Heart right ventricle (tissue), 16 donors: ENCODE results near the gene AP4S1. TPM values are rescaled to one million over a fixed set of nuclear protein-coding genes. Genes with fewer than 3 reads are reported as not detected.
"Not testable (repeated sequence)": the region's sequence is repeated elsewhere in the genome, so short reads cannot be mapped to it uniquely, and the experiment has no call there.

Source experiments
- ATAC-seq, 8 donors: fragments of 200-7000 bp; cut with Tn5 transposase; one replicate each; pipeline ENCODE4 v1.9.1; 2020; ENCODE audit warnings: mild to moderate bottlenecking in 8 of 8, moderate library complexity in 8 of 8, moderate number of reproducible peaks in 1 of 8
- DNase-seq, 2 donors: peaks; one replicate each; pipeline ENCODE4 v3.0.0-alpha.2; 2020
- H3K27ac ChIP-seq, 10 donors: fragments of 200-600 bp; sonication (generic) in 2 of 10; one replicate each; pipeline versions ENCODE4 v1.5.0 to v1.8.0; 2020 to 2022; ENCODE audit warnings: mild to moderate bottlenecking in 3 of 10
- H3K27me3 ChIP-seq, 7 donors: fragments of 200-600 bp; one replicate each; pipeline ENCODE4 v1.8.0; 2021 to 2022; ENCODE audit warnings: mild to moderate bottlenecking in 2 of 7
- H3K36me3 ChIP-seq, 9 donors: fragments of 200-600 bp; sonication (generic) in 1 of 9; one replicate each; pipeline versions ENCODE4 v1.5.0 to v1.8.0; 2020 to 2022; ENCODE audit warnings: mild to moderate bottlenecking in 2 of 9
- H3K4me1 ChIP-seq, 9 donors: fragments of 200-600 bp; sonication (generic) in 1 of 9; one replicate each; pipeline versions ENCODE4 v1.5.0 to v1.8.0; 2020 to 2022; ENCODE audit warnings: mild to moderate bottlenecking in 4 of 9
- H3K4me3 ChIP-seq, 10 donors: fragments of 200-600 bp; sonication (generic) in 2 of 10; one replicate each; pipeline versions ENCODE4 v1.5.0 to v1.8.0; 2020 to 2022; ENCODE audit warnings: mild to moderate bottlenecking in 7 of 10, moderate library complexity in 2 of 10
- H3K9me3 ChIP-seq, 11 donors: fragments of 200-600 bp in 10 of 11; sonication (generic) in 2 of 11; one replicate each; pipeline versions ENCODE4 v1.5.0 to v1.8.0; 2013 to 2022; ENCODE audit warnings: mild to moderate bottlenecking in 2 of 11, control low read depth in 1 of 11, moderate library complexity in 1 of 11
- WGBS, 2 donors: extraction: QIAGEN DNeasy Blood & Tissue Kit; methylation state at CpG; one replicate each; pipeline ENCODE4 v1.1.7; 2013; ENCODE audit warnings: inconsistent platforms in 1 of 2; 5-methylcytosine and 5-hydroxymethylcytosine counted together
- intact Hi-C, 10 donors: fragments of 100-400 bp; cut with DNase I; formaldehyde crosslinking; loops; one replicate each; pipeline versions ENCODE4 v1.11.1 to v1.14.2; 2022
- polyA plus RNA-seq, 2 donors: library from polyadenylated mRNA; stranded (reverse); fragments of 200-250 nt; gene quantifications; one replicate each; pipeline ENCODE4 v1.2.3, GENCODE V29; 2013
- total RNA-seq, 10 donors: library from RNA; stranded (reverse); fragmentation: NEBNext Ultra II Directional in 3 of 10; extraction: Animal tissue kit (Norgen Biotek cat#: 25700) in 3 of 10; gene quantifications; one replicate each; pipeline versions ENCODE4 v1.2.1 to v1.2.4, GENCODE V29; 2021 to 2023
- TF ChIP-seq, protein P1 (sequence below), 9 donors: fragments of 200-600 bp; sonication (generic) in 2 of 9; IDR thresholded peaks; one replicate each; pipeline versions ENCODE4 v1.5.0 to v1.8.0; 2021 to 2022; ENCODE audit warnings: antibody characterized with exemption in 9 of 9, mild to moderate bottlenecking in 5 of 9, moderate library complexity in 1 of 9
- donor health status: Arrhythmogenic right ventricular cardiomyopathy.
- donor health status: ischemic (EF 13 %, LVEDD 7.1; RV severe dilation, severe dysfunction).
- donor health status: healthy with polysubstance abuse.
- donor health status: DM: no; HTN: yes; CAD: no.
- donor health status: DM: no; HTN: no; CAD: no.
- donor health status: ischemic (EF 25% LVEDD 6.9; RV normal size, moderate dysfunction).
- donor health status: ischemic (EF 25% LVEDD 5.7; RV mildly dilated, moderate dysfunction).
- donor health status: healthy.
- donor health status: DM: yes; HTN: yes; CAD: no.
- donor health status: Ischemic cardiomyopathy.
- donor health status: ischemic (EF 35%, LVEDD 5.7; RV mildly dilated, moderate dysfunction).
- donor health status: nonischemic (EF 11% LVEDD 7.7; RV severe dilation, severe dysfunction).
- donor health status: DM: yes; HTN: yes; CAD: no.
- donor health status: PGD.
- donor health status: ischemic (EF 29% LVEDD 5.4; RV normal size, mild dysfunction).
- donor health status: nonischemic (EF 23%, LVEDD 6.1; RV moderate dilation, normal function).

AP4S1 gene
- total and polyA plus RNA-seq, 12 donors, result 6.2 to 9.4 (median 8.5) TPM

DNA sequence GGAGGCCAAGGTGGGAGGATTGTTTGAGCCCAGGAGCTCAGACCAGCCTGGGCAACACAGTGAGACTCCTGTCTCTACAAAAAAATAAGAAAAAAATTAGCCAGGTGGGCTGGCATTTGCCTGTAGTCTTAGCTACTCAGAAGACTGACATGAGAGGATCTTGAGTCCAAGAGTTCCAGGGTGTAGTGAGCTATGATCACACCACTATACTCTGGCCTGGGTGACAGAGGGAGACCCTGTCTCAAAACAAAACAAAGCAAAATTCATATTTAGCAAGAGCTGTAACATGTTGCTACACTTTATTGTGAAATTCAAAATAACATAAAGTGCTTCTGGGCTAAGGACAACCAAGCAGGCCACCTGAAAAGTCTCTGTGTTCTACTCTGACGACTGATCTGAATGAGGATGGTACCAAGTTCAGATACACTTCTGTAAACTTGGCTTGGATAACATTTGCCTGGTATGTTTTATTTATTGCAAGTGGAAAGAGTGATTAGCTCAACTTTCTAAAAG, 12.3 kb downstream of the AP4S1 start:
- Histone ChIP-seq H3K27ac (no peak overlapping the region), H3K9me3 (no peaks in the 10 kb centered on the region), H3K27me3 (no peaks in the 10 kb centered on the region), H3K36me3 (peaks cover 0 to 15% (median 0%) of the 10 kb centered on the region in 9 donors), H3K4me3 (no peak overlapping the region), H3K4me1 (peaks cover 0 to 6% (median 0%) of the 10 kb centered on the region in 9 donors)
- TF ChIP-seq, protein P1, sequence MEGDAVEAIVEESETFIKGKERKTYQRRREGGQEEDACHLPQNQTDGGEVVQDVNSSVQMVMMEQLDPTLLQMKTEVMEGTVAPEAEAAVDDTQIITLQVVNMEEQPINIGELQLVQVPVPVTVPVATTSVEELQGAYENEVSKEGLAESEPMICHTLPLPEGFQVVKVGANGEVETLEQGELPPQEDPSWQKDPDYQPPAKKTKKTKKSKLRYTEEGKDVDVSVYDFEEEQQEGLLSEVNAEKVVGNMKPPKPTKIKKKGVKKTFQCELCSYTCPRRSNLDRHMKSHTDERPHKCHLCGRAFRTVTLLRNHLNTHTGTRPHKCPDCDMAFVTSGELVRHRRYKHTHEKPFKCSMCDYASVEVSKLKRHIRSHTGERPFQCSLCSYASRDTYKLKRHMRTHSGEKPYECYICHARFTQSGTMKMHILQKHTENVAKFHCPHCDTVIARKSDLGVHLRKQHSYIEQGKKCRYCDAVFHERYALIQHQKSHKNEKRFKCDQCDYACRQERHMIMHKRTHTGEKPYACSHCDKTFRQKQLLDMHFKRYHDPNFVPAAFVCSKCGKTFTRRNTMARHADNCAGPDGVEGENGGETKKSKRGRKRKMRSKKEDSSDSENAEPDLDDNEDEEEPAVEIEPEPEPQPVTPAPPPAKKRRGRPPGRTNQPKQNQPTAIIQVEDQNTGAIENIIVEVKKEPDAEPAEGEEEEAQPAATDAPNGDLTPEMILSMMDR (IDR thresholded peaks at IDR 0.05), result no peak
- ATAC-seq, result no peak
- no peak for DNase-seq
- WGBS, 2 donors, result 81 to 92% methylated on average over 1 of the region's 1 CpG
- intact Hi-C loops, result loop anchor here in 1 of 10 donors (5.0 kb wide), 1 partner anchor 40 kb away; no protein-coding TSS in a partner anchor

DNA sequence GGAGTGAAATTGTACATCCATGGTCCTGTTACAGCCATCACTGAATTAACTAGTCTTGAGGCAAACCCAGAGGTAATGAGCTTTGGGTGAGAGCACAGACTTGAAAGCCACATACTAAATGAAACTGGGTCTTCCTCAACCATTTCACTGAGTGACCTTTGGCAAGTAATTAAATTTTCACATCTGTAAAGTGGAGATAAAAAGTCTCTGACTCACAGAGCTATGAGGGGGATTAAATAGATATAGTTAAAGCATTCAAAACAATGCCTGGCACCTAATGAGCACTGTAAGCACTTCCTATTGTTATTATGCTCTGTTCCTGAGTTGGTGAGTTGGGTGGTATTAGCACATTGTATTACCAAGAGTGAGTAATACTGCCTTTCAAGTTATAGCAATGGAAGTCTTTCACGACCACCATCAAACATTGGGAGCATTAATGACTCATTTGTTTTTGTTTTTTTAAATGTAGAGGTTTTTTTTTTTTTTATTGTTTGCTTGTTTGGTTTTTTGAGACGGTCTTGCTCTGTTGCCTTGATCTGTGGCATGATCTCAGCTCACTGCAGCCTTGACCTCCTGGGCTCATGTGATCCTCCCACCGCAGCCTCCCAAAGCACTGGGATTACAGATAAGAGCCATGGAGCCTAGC, 13.2 kb downstream of the AP4S1 start:
- peaks cover 0 to 15% (median 0%) of the 10 kb centered on the region in 9 donors for H3K36me3 ChIP-seq
- DNase-seq (no peak), ATAC-seq (peak in 6 of 8 donors; percentile 33 to 89 (median 66))
- peaks cover 0 to 4% (median 0%) of the 10 kb centered on the region in 9 donors for H3K4me1 ChIP-seq
- whole genome bisulfite sequencing, 2 donors, result 45 to 46% methylated on average over 3 of the region's 3 CpGs
- no peaks in the 10 kb centered on the region for H3K9me3 ChIP-seq
- H3K4me3 ChIP-seq, result no peak overlapping the region
- TF ChIP-seq, protein P1 (IDR thresholded peaks at IDR 0.05), result no peak
- intact Hi-C loops, result loop anchor here in 1 of 10 donors (5.0 kb wide), 1 partner anchor 39 kb away; no protein-coding TSS in a partner anchor
- H3K27me3 ChIP-seq, result no peaks in the 10 kb centered on the region
- no peak overlapping the region for H3K27ac ChIP-seq

DNA sequence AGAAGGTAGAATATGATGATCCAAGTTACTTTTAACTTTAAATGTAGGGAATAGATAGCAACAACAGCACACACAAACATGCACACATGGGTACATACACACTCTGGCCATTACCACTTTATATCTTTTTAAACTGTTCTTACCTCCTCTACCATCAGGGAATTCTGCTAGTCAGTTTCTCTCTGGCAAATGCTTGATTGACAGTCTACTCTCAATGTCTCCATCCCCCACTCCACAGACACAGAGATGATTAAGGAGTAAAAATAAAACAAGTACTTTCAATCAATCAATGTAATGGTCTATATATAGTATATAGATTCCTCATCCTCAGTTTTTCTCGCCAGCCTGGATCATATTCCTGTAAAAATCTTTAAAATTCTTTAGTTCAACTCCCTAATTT, 16.9 kb downstream of the AP4S1 start:
- Histone ChIP-seq H3K4me3 (no peak overlapping the region), H3K27me3 (no peaks in the 10 kb centered on the region), H3K27ac (no peak overlapping the region), H3K9me3 (no peaks in the 10 kb centered on the region), H3K36me3 (peaks cover 0 to 7% (median 0%) of the 10 kb centered on the region in 9 donors), H3K4me1 (peaks cover 0 to 4% (median 0%) of the 10 kb centered on the region in 9 donors)
- 91% methylated on average over 1 of the region's 1 CpG for WGBS, 2 donors
- TF ChIP-seq, protein P1 (IDR thresholded peaks at IDR 0.05), result no peak
- DNase-seq (no peak), ATAC-seq (no peak)
- intact Hi-C loops, result no loop called here

DNA sequence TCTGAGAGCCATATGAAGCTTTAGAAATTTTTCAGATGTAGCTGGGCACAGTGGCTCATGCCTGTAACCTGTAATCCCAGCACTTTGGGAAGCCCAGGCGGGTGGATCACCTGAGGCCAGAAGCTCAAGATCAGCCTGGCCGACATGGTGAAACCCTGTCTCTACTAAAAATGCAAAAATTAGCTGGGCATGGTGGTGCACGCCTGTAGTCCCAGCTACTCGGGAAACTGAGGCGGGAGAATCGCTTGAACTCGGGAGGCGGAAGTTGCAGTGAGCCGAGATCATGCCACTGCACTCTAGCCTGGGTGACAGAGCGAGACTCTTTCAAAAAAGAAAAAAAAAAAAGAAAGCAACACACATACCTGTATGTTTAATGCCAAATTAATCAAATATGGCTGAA, 17.4 kb downstream of the AP4S1 start:
- DNase-seq, H3K27ac ChIP-seq, H3K9me3 ChIP-seq, H3K4me3 ChIP-seq, H3K4me1 ChIP-seq, ATAC-seq, H3K36me3 ChIP-seq, H3K27me3 ChIP-seq, intact Hi-C loops: not testable (repeated sequence)
- 90 to 91% methylated on average over 10 of the region's 10 CpGs for WGBS, 2 donors

DNA sequence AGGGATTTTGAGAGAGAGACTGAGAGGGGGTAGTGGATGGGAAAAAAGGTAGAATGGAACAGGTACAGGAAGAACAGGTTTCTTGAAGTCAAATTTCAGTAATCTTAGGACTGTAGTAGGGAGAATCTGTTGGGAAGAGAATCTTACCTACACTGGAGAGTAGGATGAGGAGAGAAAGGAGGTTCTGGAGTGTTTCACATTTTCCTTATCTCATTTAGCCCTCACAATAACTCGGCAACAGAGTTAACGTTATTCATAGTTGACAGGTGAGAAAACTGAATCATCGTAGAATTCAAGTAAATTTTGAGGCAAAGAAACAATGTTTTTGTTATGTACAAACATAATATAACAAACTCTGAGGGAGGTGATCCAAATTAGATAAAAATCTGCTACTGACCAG, 17.9 kb downstream of the AP4S1 start:
- DNase-seq, result no peak
- Histone ChIP-seq H3K27ac (no peak overlapping the region), H3K9me3 (no peaks in the 10 kb centered on the region), H3K36me3 (no peaks in the 10 kb centered on the region), H3K27me3 (no peaks in the 10 kb centered on the region), H3K4me3 (no peak overlapping the region), H3K4me1 (peaks cover 0 to 3% (median 0%) of the 10 kb centered on the region in 9 donors)
- intact Hi-C loops, result no loop called here
- 44 to 59% methylated on average over 3 of the region's 3 CpGs for WGBS, 2 donors
- ATAC-seq, result no peak
- TF ChIP-seq, protein P1 (IDR thresholded peaks at IDR 0.05), result no peak
